RWPE2 (cell line): Measurements from ENCODE around the gene CLEC2B.
A peak's percentile ranks its signal among the peaks of the same experiment; 100 is the strongest.

Experiments used
- ATAC-seq: fragments of 200-7000 bp; cut with Tn5 transposase; 3 replicates; pipeline ENCODE4 v1.9.1; 2021; ENCODE audit warnings: low read depth
- DNase-seq: peaks from one replicate; pipeline ENCODE4 v3.0.0-alpha.2; 2020; ENCODE audit warnings: low spot score
- H3K27ac ChIP-seq: fragments of 450-650 bp; 2 replicates; pipeline ENCODE4 v1.5.1; 2017; ENCODE audit warnings: mild to moderate bottlenecking; ENCODE audit not compliant: poor library complexity, severe bottlenecking
- H3K27me3 ChIP-seq: fragments of 250-450 bp; sonication (Bioruptor Pico); 2 replicates; pipeline ENCODE4 v1.5.1; 2021; ENCODE audit warnings: mild to moderate bottlenecking, moderate library complexity; ENCODE audit not compliant: insufficient read depth, poor library complexity, severe bottlenecking
- H3K36me3 ChIP-seq: fragments of 250-450 bp; sonication (Bioruptor Pico); 2 replicates; pipeline ENCODE4 v1.5.1; 2020; ENCODE audit warnings: low read depth, mild to moderate bottlenecking, moderate library complexity
- H3K4me1 ChIP-seq: fragments of 250-450 bp; sonication (Bioruptor Pico); 2 replicates; pipeline ENCODE4 v1.5.1; 2021; ENCODE audit warnings: mild to moderate bottlenecking, moderate library complexity; ENCODE audit not compliant: insufficient read depth, poor library complexity, severe bottlenecking
- H3K4me3 ChIP-seq: fragments of 250-450 bp; sonication (Bioruptor Pico); 2 replicates; pipeline ENCODE4 v1.5.1; 2021; ENCODE audit warnings: mild to moderate bottlenecking, moderate library complexity; ENCODE audit not compliant: severe bottlenecking
- H3K9me3 ChIP-seq: fragments of 250-450 bp; sonication (Bioruptor Pico); 2 replicates; pipeline ENCODE4 v1.5.1; 2021; ENCODE audit warnings: mild to moderate bottlenecking, moderate library complexity; ENCODE audit not compliant: severe bottlenecking
- CTCF ChIP-seq: fragments of 450-650 bp; IDR thresholded peaks from one replicate; pipeline ENCODE4 v1.5.1; 2017; ENCODE audit warnings: mild to moderate bottlenecking, moderate library complexity; ENCODE audit not compliant: poor library complexity, severe bottlenecking

The CLEC2B gene

GRCh38 chr12:9813821-9814798 lies 55.0 kb downstream of the CLEC2B start:
- peak; percentile 54 for TF ChIP-seq CTCF
- Histone ChIP-seq H3K27me3 (no peaks in the 10 kb centered on the region), H3K27ac (no peak overlapping the region), H3K4me3 (peak overlapping the region; percentile 15), H3K9me3 (no peaks in the 10 kb centered on the region), H3K36me3 (no peaks in the 10 kb centered on the region), H3K4me1 (no peaks in the 10 kb centered on the region)
- ATAC-seq, result peak; percentile 89
- no peak for DNase-seq

GRCh38 chr12:9811621-9812020 lies 57.5 kb downstream of the CLEC2B start:
- no peak for TF ChIP-seq CTCF
- ATAC-seq (no peak), DNase-seq (no peak)
- H3K4me1 ChIP-seq, result no peaks in the 10 kb centered on the region
- H3K36me3 ChIP-seq, result no peaks in the 10 kb centered on the region
- no peak overlapping the region for H3K4me3 ChIP-seq
- H3K27me3 ChIP-seq, result no peaks in the 10 kb centered on the region
- H3K27ac ChIP-seq, result no peak overlapping the region
- H3K9me3 ChIP-seq, result no peaks in the 10 kb centered on the region

GRCh38 chr12:9810671-9811070 lies 58.5 kb downstream of the CLEC2B start:
- Histone ChIP-seq H3K4me1 (no peaks in the 10 kb centered on the region), H3K9me3 (no peaks in the 10 kb centered on the region), H3K4me3 (no peak overlapping the region), H3K27me3 (no peaks in the 10 kb centered on the region), H3K36me3 (no peaks in the 10 kb centered on the region), H3K27ac (no peak overlapping the region)
- no peak for TF ChIP-seq CTCF
- no peak for DNase-seq
- ATAC-seq, result no peak

GRCh38 chr12:9809866-9810265 lies 59.3 kb downstream of the CLEC2B start:
- TF ChIP-seq CTCF, result no peak
- Histone ChIP-seq H3K36me3 (no peaks in the 10 kb centered on the region), H3K27ac (no peak overlapping the region), H3K9me3 (no peaks in the 10 kb centered on the region), H3K4me3 (no peak overlapping the region), H3K27me3 (no peaks in the 10 kb centered on the region), H3K4me1 (no peaks in the 10 kb centered on the region)
- DNase-seq (no peak), ATAC-seq (no peak)

- Histone ChIP-seq H3K27ac (no peak overlapping the region), H3K27me3 (no peaks in the 10 kb centered on the region), H3K9me3 (no peaks in the 10 kb centered on the region), H3K36me3 (no peaks in the 10 kb centered on the region), H3K4me1 (no peaks in the 10 kb centered on the region), H3K4me3 (no peak overlapping the region)
- DNase-seq (no peak), ATAC-seq (no peak)
- TF ChIP-seq CTCF, result no peak
Measured at GRCh38 chr12:9809338-9809737, 59.8 kb downstream of the CLEC2B start.
